Dermis blood vessel endothelial cell (primary cell): ENCODE results near the gene PHTF1. TPM values are rescaled to one million over a fixed set of nuclear protein-coding genes. Genes with fewer than 3 reads are reported as not detected.
A peak's percentile ranks its signal among the peaks of the same experiment; 100 is the strongest.

ENCODE experiments used
- DNase-seq: peaks from one replicate; pipeline ENCODE4 v3.0.0; 2010
- total RNA-seq: library from RNA; depleted of rRNA; stranded (reverse); fragments of >200 nt; gene quantifications from 2 replicates; pipeline ENCODE4 v1.2.3, GENCODE V29; 2014

PHTF1 gene
- total RNA-seq, 1 donor from 2014 or later: 69.4 TPM

GRCh38 chr1:113662101-113662500 is 97.2 kb downstream of the PHTF1 start:
- no peak for DNase-seq

- peak; percentile 43 for DNase-seq
Measured at GRCh38 chr1:113660088-113660487, 99.2 kb downstream of the PHTF1 start.

GRCh38 chr1:113659556-113659955 is 99.7 kb downstream of the PHTF1 start:
- no peak for DNase-seq

- DNase-seq: peak; percentile 79
Measured at GRCh38 chr1:113659035-113659434, 100.3 kb downstream of the PHTF1 start.

DNA sequence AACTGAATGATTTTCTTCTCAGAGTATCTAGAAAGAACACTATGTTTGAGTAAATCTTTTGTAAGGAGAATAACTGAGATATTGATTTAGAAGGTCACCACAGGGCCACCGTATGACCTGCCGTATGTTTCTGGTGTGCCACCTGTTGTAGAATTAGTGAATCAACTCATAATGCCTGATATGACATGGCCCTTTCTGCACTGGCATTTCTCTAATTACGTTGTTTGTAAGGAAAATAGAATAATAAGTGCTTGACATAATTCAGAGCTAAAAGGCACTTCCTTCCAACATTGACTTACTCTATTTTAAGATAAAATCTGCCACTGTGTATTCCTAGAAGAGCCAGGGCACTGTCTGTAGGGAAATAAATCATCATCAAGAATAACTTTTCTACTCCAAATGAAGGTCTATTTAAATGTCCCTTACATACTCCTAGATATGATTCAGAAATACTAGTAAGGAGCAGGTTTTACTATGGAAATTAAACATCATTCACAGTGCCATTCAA is 101.7 kb downstream of the PHTF1 start:
- DNase-seq: no peak

DNA sequence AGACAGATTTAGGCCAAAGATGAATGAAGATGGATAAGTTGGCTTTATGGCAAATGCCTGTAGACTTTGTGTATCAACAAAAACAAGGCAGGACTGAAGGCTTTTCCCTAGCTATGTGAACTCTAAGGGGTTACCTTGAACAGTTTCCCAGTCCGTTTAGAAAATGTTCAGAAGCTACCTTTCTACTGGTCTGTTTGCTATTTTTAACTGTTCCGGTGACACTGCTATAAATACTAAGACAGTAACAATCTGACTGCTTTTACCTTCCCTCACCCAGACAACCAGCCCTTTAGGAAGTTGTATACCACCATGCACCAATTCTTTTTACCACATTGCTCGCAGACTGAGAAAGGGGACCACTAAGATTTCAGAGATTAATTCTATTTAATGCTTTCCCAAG is 102.2 kb downstream of the PHTF1 start:
- no peak for DNase-seq

- DNase-seq: no peak
Measured at GRCh38 chr1:113654883-113655282, 104.4 kb downstream of the PHTF1 start.

GRCh38 chr1:113653741-113654140 is 105.5 kb downstream of the PHTF1 start:
- DNase-seq: no peak

GRCh38 chr1:113652771-113653170 is 106.5 kb downstream of the PHTF1 start:
- DNase-seq: no peak

GRCh38 chr1:113648478-113648877 is 110.8 kb downstream of the PHTF1 start:
- DNase-seq: no peak

DNA sequence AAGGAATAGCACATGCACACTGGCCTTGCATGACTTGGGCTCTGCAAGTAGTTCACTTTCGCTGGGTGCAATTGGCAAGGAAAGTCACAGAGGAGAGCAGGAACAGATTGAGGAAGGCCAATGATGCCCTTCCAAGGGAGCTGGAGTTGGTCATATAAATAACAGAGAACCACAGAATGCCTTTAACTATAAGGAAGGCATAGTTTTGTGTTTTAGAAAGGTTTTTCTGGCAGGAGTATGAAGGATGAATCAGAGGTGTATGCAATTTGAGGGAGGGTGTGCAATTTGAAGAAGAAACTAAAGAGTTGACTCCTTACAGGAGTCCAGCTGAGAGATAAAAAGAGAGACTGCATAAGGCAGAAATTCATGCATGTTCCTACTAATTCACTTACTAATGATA is 112.1 kb downstream of the PHTF1 start:
- DNase-seq: no peak

Other genes with a start within 250 kb of the PHTF1 start
- gene RSBN1, start 53.0 kb upstream of the PHTF1 start, total RNA-seq: 18.1 and 18.4 TPM in 2 replicates
- not detected in 2 replicates for gene PTPN22, start 112.2 kb upstream of the PHTF1 start, total RNA-seq
- gene BCL2L15, start 128.1 kb upstream of the PHTF1 start, total RNA-seq: 0.17 and 0.37 TPM in 2 replicates
- gene AP4B1, start 145.3 kb upstream of the PHTF1 start, total RNA-seq: 26.7 and 38.3 TPM in 2 replicates
- 2.4 and 3.3 TPM in 2 replicates for gene DCLRE1B, start 145.8 kb upstream of the PHTF1 start, total RNA-seq
- 36.8 and 50.4 TPM in 2 replicates for gene HIPK1, start 169.8 kb upstream of the PHTF1 start, total RNA-seq
- gene OLFML3, start 220.0 kb upstream of the PHTF1 start, total RNA-seq: 7.3 and 21.5 TPM in 2 replicates